IMR-90 (cell line): Measurements from ENCODE around the gene ZNF853. TPM values are rescaled to one million over a fixed set of nuclear protein-coding genes. Genes with fewer than 3 reads are reported as not detected.

Experiments
- ATAC-seq: fragments of 200-7000 bp; cut with Tn5 transposase; 2 replicates; pipeline ENCODE4 v1.9.1; 2020; ENCODE audit warnings: low read depth, mild to moderate bottlenecking, moderate library complexity
- BruUV-seq: library from RNA; stranded (reverse); fragments of 400-500 nt; replicated peaks from 2 replicates; lab custom pipeline; 2021; lab: Mats Ljungman, UMichigan
- CTCF ChIA-PET: fragments of 300-600 bp; formaldehyde crosslinking; extraction: SDS; loops from one replicate; lab custom pipeline; 2021; ENCODE audit warnings: antibody characterized with exemption; lab: Yijun Ruan, JAX
- POLR2A ChIA-PET: fragments of 300-600 bp; sonication (Branson Sonifier 250); formaldehyde crosslinking; loops from one replicate; lab custom pipeline; 2022; ENCODE audit warnings: antibody characterized with exemption; ENCODE audit not compliant: unreplicated experiment; lab: Charles Lee
- DNase-seq: peaks from one replicate; pipeline ENCODE4 v3.0.0; 2013
- H2AFZ ChIP-seq: replicated peaks from 2 replicates; pipeline ENCODE3; 2013; ENCODE audit warnings: low read length, mild to moderate bottlenecking; ENCODE audit not compliant: poor library complexity
- H2AK5ac ChIP-seq: 2 replicates; pipeline ENCODE4 v1.6.1; 2013; ENCODE audit warnings: low read depth, low read length, inconsistent platforms
- H2AK9ac ChIP-seq: replicated peaks from 2 replicates; pipeline ENCODE3; 2013; ENCODE audit warnings: mild to moderate bottlenecking, low read depth, low read length, moderate library complexity; ENCODE audit not compliant: poor library complexity
- H2BK120ac ChIP-seq: 2 replicates; pipeline ENCODE4 v1.6.1; 2013; ENCODE audit warnings: low read depth, low read length, inconsistent platforms
- H2BK15ac ChIP-seq: 3 replicates; pipeline ENCODE4 v1.6.1; 2013; ENCODE audit warnings: low read depth, low read length, inconsistent platforms
- H2BK20ac ChIP-seq: 2 replicates; pipeline ENCODE4 v1.6.1; 2013; ENCODE audit warnings: low read depth, mild to moderate bottlenecking, inconsistent platforms, low read length, moderate library complexity
- H2BK5ac ChIP-seq: 2 replicates; pipeline ENCODE4 v1.6.1; 2013; ENCODE audit warnings: mild to moderate bottlenecking, low read depth, low read length, inconsistent platforms; ENCODE audit not compliant: poor library complexity, severe bottlenecking
- H3K14ac ChIP-seq: replicated peaks from 2 replicates; pipeline ENCODE4 v1.6.1; 2013; ENCODE audit warnings: low read depth, low read length, inconsistent platforms
- H3K18ac ChIP-seq: 2 replicates; pipeline ENCODE4 v1.6.1; 2013; ENCODE audit warnings: low read depth, low read length, control low read depth
- H3K23ac ChIP-seq: 2 replicates; pipeline ENCODE4 v1.6.1; 2013; ENCODE audit warnings: low read depth, low read length, inconsistent platforms
- H3K27ac ChIP-seq: 2 replicates; pipeline ENCODE4 v1.5.1; 2013; ENCODE audit warnings: mild to moderate bottlenecking, control low read depth, low read length; ENCODE audit not compliant: insufficient read depth
- H3K27me3 ChIP-seq: 2 replicates; pipeline ENCODE4 v1.6.1; 2013; ENCODE audit warnings: low read length; ENCODE audit not compliant: control insufficient read depth, insufficient read depth
- H3K36me3 ChIP-seq: 2 replicates; pipeline ENCODE4 v1.6.1; 2013; ENCODE audit warnings: low read length, mixed read lengths; ENCODE audit not compliant: control insufficient read depth, insufficient read depth
- H3K4ac ChIP-seq: 2 replicates; pipeline ENCODE4 v1.6.1; 2013; ENCODE audit warnings: low read depth, low read length, inconsistent platforms
- H3K4me1 ChIP-seq: 2 replicates; pipeline ENCODE4 v1.6.1; 2013; ENCODE audit warnings: low read length, mixed read lengths; ENCODE audit not compliant: control insufficient read depth, insufficient read depth
- H3K4me2 ChIP-seq: 2 replicates; pipeline ENCODE4 v1.6.1; 2013; ENCODE audit warnings: low read depth, mild to moderate bottlenecking, control low read depth, low read length, moderate library complexity
- H3K4me3 ChIP-seq: 2 replicates; pipeline ENCODE4 v1.5.1; 2013; ENCODE audit warnings: low read depth, mild to moderate bottlenecking, control low read depth, low read length, moderate library complexity; ENCODE audit not compliant: insufficient read depth
- H3K56ac ChIP-seq: 2 replicates; pipeline ENCODE4 v1.6.1; 2013; ENCODE audit warnings: low read length, inconsistent platforms; ENCODE audit not compliant: insufficient read depth; ENCODE audit errors: extremely low read depth
- H3K79me1 ChIP-seq, 2 experiments: 2 replicates each; pipeline ENCODE4 v1.6.1; 2013; ENCODE audit warnings: low read length in 2 of 2, inconsistent platforms in 1 of 2, low read depth in 1 of 2
- H3K9ac ChIP-seq: 2 replicates; pipeline ENCODE4 v1.6.1; 2013; ENCODE audit warnings: low read depth, low read length, control low read depth
- H3K9me1 ChIP-seq: 2 replicates; pipeline ENCODE4 v1.6.1; 2013; ENCODE audit warnings: low read length, inconsistent platforms; ENCODE audit not compliant: insufficient read depth
- H3K9me3 ChIP-seq: 2 replicates; pipeline ENCODE4 v1.6.1; 2013; ENCODE audit warnings: low read length; ENCODE audit not compliant: control insufficient read depth, insufficient read depth
- H4K20me1 ChIP-seq: 2 replicates; pipeline ENCODE4 v1.6.1; 2013; ENCODE audit warnings: low read length, inconsistent platforms; ENCODE audit not compliant: insufficient read depth
- H4K5ac ChIP-seq: 2 replicates; pipeline ENCODE4 v1.6.1; 2013; ENCODE audit warnings: mild to moderate bottlenecking, low read depth, low read length, control low read depth
- H4K8ac ChIP-seq, 2 experiments: 2 replicates each; pipeline ENCODE4 v1.6.1; 2013; ENCODE audit warnings: low read depth in 2 of 2, low read length in 2 of 2, control low read depth in 1 of 2, inconsistent platforms in 1 of 2
- H4K91ac ChIP-seq: 2 replicates; pipeline ENCODE4 v1.6.1; 2013; ENCODE audit warnings: low read depth, low read length, inconsistent platforms; ENCODE audit not compliant: insufficient read depth
- BHLHE40 ChIP-seq: fragments of 150-350 bp; IDR thresholded peaks from 2 replicates; pipeline ENCODE4 v1.6.1; 2016; ENCODE audit warnings: mild to moderate bottlenecking, low read depth, low read length
- CEBPB ChIP-seq: IDR thresholded peaks from 2 replicates; pipeline ENCODE4 v1.6.1; 2012; ENCODE audit warnings: low read depth, low read length, improper control_type of control experiment
- CHD1 ChIP-seq: IDR thresholded peaks from 2 replicates; pipeline ENCODE4 v1.6.1; 2012; ENCODE audit warnings: low read depth, low read length, improper control_type of control experiment
- CTCF ChIP-seq: conservative IDR thresholded peaks from 2 replicates; pipeline ENCODE4 v1.5.1; 2012; ENCODE audit warnings: mild to moderate bottlenecking, low read depth, low read length, improper control_type of control experiment
- ELK1 ChIP-seq: fragments of 150-350 bp; IDR thresholded peaks from 2 replicates; pipeline ENCODE4 v1.6.1; 2016; ENCODE audit warnings: low read depth, mild to moderate bottlenecking, low read length, moderate library complexity, borderline replicate concordance
- FOS ChIP-seq: fragments of 150-350 bp; IDR thresholded peaks from 2 replicates; pipeline ENCODE4 v1.6.1; 2016; ENCODE audit warnings: low read depth, low read length
- MAFK ChIP-seq: IDR thresholded peaks from 2 replicates; pipeline ENCODE4 v1.6.1; 2012; ENCODE audit warnings: low read depth, low read length, improper control_type of control experiment
- MAZ ChIP-seq: IDR thresholded peaks from 2 replicates; pipeline ENCODE4 v1.6.1; 2012; ENCODE audit warnings: low read depth, mild to moderate bottlenecking, low read length, improper control_type of control experiment, moderate library complexity, borderline replicate concordance
- MXI1 ChIP-seq: IDR thresholded peaks from 2 replicates; pipeline ENCODE4 v1.6.1; 2012; ENCODE audit warnings: low read depth, mild to moderate bottlenecking, low read length, moderate library complexity, borderline replicate concordance
- NFE2L2 ChIP-seq: fragments of 150-350 bp; IDR thresholded peaks from 2 replicates; pipeline ENCODE4 v1.6.1; 2016; ENCODE audit warnings: low read depth, mild to moderate bottlenecking, low read length
- POLR2A ChIP-seq: IDR thresholded peaks from 2 replicates; pipeline ENCODE4 v1.6.1; 2012; ENCODE audit warnings: mild to moderate bottlenecking, low read depth, low read length
- RAD21 ChIP-seq: IDR thresholded peaks from 2 replicates; pipeline ENCODE4 v1.6.1; 2012; ENCODE audit warnings: low read length, improper control_type of control experiment
- RCOR1 ChIP-seq: IDR thresholded peaks from 2 replicates; pipeline ENCODE4 v1.6.1; 2012; ENCODE audit warnings: mild to moderate bottlenecking, low read length, improper control_type of control experiment; ENCODE audit not compliant: insufficient replicate concordance
- RFX5 ChIP-seq: IDR thresholded peaks from 2 replicates; pipeline ENCODE4 v1.8.0; 2012; ENCODE audit warnings: low read depth, mild to moderate bottlenecking, low read length, moderate library complexity
- SMC3 ChIP-seq: fragments of 150-350 bp; IDR thresholded peaks from 2 replicates; pipeline ENCODE4 v1.6.1; 2016; ENCODE audit warnings: low read depth, mild to moderate bottlenecking, antibody characterized with exemption, low read length, moderate library complexity
- USF2 ChIP-seq: fragments of 150-350 bp; IDR thresholded peaks from 2 replicates; pipeline ENCODE4 v1.6.1; 2017; ENCODE audit warnings: mild to moderate bottlenecking, antibody characterized with exemption, low read length, low read depth
- WGBS, 2 experiments: methylation state at CpG; one replicate each; pipeline versions ENCODE4 v1.1.5 to v1.1.7; 2013; ENCODE audit warnings: missing lambda C conversion rate in 2 of 2; ENCODE audit not compliant: insufficient read length in 1 of 2; ENCODE audit errors: extremely low coverage in 2 of 2; 5-methylcytosine and 5-hydroxymethylcytosine counted together
- dilution Hi-C: fragments of 300-500 bp; cut with HindIII; formaldehyde crosslinking; loops from one replicate; pipeline ENCODE4 v1.14.3; 2018; ENCODE audit warnings: low sequenced_read_pairs; ENCODE audit not compliant: unreplicated experiment
- in situ Hi-C: fragments of 300-500 bp; cut with MboI; formaldehyde crosslinking; loops from 3 replicates; pipeline ENCODE4 v1.14.3; 2019; ENCODE audit warnings: low sequenced_read_pairs, inconsistent platforms, mixed read lengths
- intact Hi-C: fragments of 100-400 bp; cut with micrococcal nuclease; formaldehyde crosslinking; loops from 2 replicates; pipeline ENCODE4 v1.10.0; 2022
- polyA plus RNA-seq, 3 experiments: library from polyadenylated mRNA; depleted of rRNA; stranded (reverse); fragments of >200 nt; gene quantifications; 2 replicates each; pipeline ENCODE4 v1.2.3, GENCODE V29; 2012; ENCODE audit warnings: low replicate concordance in 1 of 3
- total RNA-seq: library from RNA; depleted of rRNA; stranded (reverse); fragments of >200 nt; gene quantifications from 2 replicates; pipeline ENCODE4 v1.2.3, GENCODE V29; 2012

ZNF853 gene
- total and polyA plus RNA-seq, 2 of the 4 experiments (the other 2 are of a cell fraction): 3.4 TPM

- Histone ChIP-seq H4K20me1 (peaks cover 4% of the 10 kb centered on the region; the same call in 1 of the 2 replicates), H2AK9ac (no peak overlapping the region), H2BK20ac (no peak overlapping the region), H4K8ac (no peak overlapping the region), H2BK120ac (no peak overlapping the region), H4K91ac (no peak overlapping the region), H3K56ac (no peak overlapping the region), H3K79me1 (peaks cover 0 to 17% of the 10 kb centered on the region in 2 experiments; a peak in 1 of 4 replicates), H3K36me3 (peaks cover 76% of the 10 kb centered on the region), H2AFZ (peak overlapping the region; percentile 32), H2AK5ac (no peak overlapping the region), H3K4ac (no peak overlapping the region), H3K27ac (no peak overlapping the region), H2BK5ac (no peak overlapping the region), H3K9ac (no peak overlapping the region), H2BK15ac (no peak overlapping the region), H4K5ac (no peak overlapping the region), H3K9me3 (peaks cover 20% of the 10 kb centered on the region), H3K4me1 (no peaks in the 10 kb centered on the region), H3K18ac (no peak overlapping the region), H3K14ac (no peak overlapping the region), H3K9me1 (no peaks in the 10 kb centered on the region), H3K4me2 (no peak overlapping the region), H3K4me3 (no peak overlapping the region), H3K23ac (no peak overlapping the region), H3K27me3 (no peaks in the 10 kb centered on the region)
- DNase-seq (no peak), ATAC-seq (no peak)
- TF ChIP-seq RAD21: no peak
- TF ChIP-seq ELK1: no peak
- TF ChIP-seq CHD1: no peak
- TF ChIP-seq RFX5: no peak
- TF ChIP-seq BHLHE40: no peak
- no peak for TF ChIP-seq CEBPB
- TF ChIP-seq MXI1: no peak
- TF ChIP-seq CTCF: no peak
- TF ChIP-seq MAFK: no peak
- TF ChIP-seq NFE2L2: no peak
- no peak for TF ChIP-seq FOS
- TF ChIP-seq RCOR1: no peak
- no peak for TF ChIP-seq MAZ
- no peak for TF ChIP-seq USF2
- no peak for TF ChIP-seq SMC3
- TF ChIP-seq POLR2A: no peak
- no TSS peak for BruUV-seq
- 86% methylated on average over 5 of the region's 14 CpGs; no CpG with 5 or more reads in 1 of the 2 experiments for WGBS, 2 experiments
- intact Hi-C loops: no loop called here
- dilution Hi-C loops: no loop called here
- ChIA-PET CTCF (no interaction called here), POLR2A (no interaction called here)
- in situ Hi-C loops: no loop called here
Observed at GRCh38 chr7:6647541-6647940, 32.1 kb downstream of the ZNF853 start.
